Stomach (tissue), 4 donors: ENCODE measurements around the gene DCK.

Experiments used
- CTCF ChIP-seq, 7 experiments: fragments of 450-650 bp in 4 of 7; fragments of 200-600 bp in 3 of 7; sonication (generic) in 3 of 7; IDR thresholded peaks; one replicate each; pipeline ENCODE4 v1.5.1; 2016 to 2019; ENCODE audit warnings: antibody characterized with exemption in 7 of 7, control low read depth in 2 of 7, mild to moderate bottlenecking in 1 of 7
- POLR2A ChIP-seq, 4 donors: fragments of 450-650 bp; IDR thresholded peaks; one replicate each; pipeline ENCODE4 v1.6.1; 2016; ENCODE audit warnings: antibody characterized with exemption in 4 of 4, control low read depth in 2 of 4, mild to moderate bottlenecking in 1 of 4, moderate library complexity in 1 of 4
- POLR2AphosphoS5 ChIP-seq, 3 donors: sonication (generic); formaldehyde crosslinking; IDR thresholded peaks; one replicate each; pipeline ENCODE4 v1.6.1; 2016; ENCODE audit warnings: antibody characterized with exemption in 3 of 3

- TF ChIP-seq CTCF (IDR thresholded peaks at IDR 0.05) (no peak), POLR2AphosphoS5 (IDR thresholded peaks at IDR 0.05) (no peak), POLR2A (IDR thresholded peaks at IDR 0.05) (no peak)
Measured at GRCh38 chr4:70991596-70991995, 1.9 kb upstream of the DCK start.
